AG09319 (cell line): ENCODE data around the gene TOP2B.

ENCODE experiments used
- DNase-seq: peaks from one replicate; pipeline ENCODE4 v3.0.0-alpha.2; 2010; ENCODE audit warnings: low read depth; ENCODE audit errors: extremely low read depth
- TF ChIP-seq, protein P1 (sequence below): IDR thresholded peaks from 2 replicates; pipeline ENCODE4 v1.5.1; 2011; ENCODE audit warnings: low read depth, mild to moderate bottlenecking, inconsistent platforms, low read length, moderate library complexity

TOP2B gene

DNA sequence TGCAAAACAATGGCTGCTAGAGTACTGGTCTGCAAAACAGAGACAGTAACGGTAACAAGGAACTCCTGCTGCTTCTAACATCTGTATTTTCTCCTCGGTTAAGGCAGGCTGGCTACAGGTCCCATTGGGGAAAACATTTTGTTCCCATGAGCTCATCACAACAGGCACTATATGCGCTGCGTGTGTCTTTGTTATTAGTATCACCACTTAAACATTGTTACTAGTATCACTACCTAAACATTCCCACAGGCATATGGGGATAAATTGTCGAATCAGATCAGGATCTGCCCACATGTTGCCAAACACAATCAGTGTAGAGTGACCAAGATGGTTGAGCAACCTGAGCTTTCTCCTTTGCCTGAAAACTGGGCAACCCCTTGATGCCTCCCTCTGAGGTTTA is 77.2 kb downstream of the TOP2B start:
- TF ChIP-seq, protein P1, sequence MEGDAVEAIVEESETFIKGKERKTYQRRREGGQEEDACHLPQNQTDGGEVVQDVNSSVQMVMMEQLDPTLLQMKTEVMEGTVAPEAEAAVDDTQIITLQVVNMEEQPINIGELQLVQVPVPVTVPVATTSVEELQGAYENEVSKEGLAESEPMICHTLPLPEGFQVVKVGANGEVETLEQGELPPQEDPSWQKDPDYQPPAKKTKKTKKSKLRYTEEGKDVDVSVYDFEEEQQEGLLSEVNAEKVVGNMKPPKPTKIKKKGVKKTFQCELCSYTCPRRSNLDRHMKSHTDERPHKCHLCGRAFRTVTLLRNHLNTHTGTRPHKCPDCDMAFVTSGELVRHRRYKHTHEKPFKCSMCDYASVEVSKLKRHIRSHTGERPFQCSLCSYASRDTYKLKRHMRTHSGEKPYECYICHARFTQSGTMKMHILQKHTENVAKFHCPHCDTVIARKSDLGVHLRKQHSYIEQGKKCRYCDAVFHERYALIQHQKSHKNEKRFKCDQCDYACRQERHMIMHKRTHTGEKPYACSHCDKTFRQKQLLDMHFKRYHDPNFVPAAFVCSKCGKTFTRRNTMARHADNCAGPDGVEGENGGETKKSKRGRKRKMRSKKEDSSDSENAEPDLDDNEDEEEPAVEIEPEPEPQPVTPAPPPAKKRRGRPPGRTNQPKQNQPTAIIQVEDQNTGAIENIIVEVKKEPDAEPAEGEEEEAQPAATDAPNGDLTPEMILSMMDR = no peak
- no peak for DNase-seq

- TF ChIP-seq, protein P1 = no peak
- DNase-seq = no peak
These were observed 77.6 kb downstream of the TOP2B start for GRCh38 chr3:25587094-25587493.

- no peak for DNase-seq
- TF ChIP-seq, protein P1 = no peak
These were observed 78.2 kb downstream of the TOP2B start for GRCh38 chr3:25586553-25586952.

- TF ChIP-seq, protein P1 = no peak
- no peak for DNase-seq
These were observed 78.6 kb downstream of the TOP2B start for GRCh38 chr3:25586167-25586505.

DNA sequence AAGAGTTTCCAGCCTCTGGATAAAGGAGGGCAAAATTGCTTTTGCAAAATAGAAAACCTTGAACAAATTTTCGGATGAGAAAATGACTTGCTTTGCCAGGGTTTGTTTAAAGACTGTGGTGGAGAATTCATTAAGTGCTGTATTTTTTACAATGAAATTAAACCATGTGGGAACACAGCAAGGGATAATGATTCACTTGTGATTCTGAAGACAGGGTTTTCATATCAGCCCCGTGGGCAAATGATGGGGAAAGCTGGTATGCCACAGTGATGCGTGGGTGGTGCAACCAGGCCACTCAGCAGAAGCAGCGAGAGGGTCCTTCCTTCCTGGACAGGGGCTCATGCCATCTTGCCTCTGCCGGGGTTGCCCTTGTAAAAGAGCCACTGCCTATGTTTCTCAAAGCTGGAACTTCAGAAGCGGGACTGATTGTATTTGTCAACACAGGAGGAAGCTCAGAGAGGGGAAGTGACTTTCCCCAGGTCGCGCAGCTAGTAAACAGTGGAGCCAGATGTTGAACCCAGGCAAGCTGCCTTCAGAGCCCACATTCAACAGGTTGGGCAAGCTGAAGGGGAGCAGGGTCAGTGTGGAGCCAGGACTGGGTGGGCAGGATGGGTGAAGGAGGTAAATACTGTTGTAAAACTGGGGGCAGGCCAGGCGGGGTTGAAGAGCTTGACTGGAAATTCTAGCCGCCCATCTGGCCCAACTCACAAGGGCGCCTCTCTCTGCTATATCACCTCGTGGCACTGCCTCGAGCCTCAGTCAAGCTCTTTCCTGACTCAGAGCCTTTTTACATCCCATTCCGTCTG is 79.1 kb downstream of the TOP2B start:
- DNase-seq = no peak
- TF ChIP-seq, protein P1 = no peak

DNA sequence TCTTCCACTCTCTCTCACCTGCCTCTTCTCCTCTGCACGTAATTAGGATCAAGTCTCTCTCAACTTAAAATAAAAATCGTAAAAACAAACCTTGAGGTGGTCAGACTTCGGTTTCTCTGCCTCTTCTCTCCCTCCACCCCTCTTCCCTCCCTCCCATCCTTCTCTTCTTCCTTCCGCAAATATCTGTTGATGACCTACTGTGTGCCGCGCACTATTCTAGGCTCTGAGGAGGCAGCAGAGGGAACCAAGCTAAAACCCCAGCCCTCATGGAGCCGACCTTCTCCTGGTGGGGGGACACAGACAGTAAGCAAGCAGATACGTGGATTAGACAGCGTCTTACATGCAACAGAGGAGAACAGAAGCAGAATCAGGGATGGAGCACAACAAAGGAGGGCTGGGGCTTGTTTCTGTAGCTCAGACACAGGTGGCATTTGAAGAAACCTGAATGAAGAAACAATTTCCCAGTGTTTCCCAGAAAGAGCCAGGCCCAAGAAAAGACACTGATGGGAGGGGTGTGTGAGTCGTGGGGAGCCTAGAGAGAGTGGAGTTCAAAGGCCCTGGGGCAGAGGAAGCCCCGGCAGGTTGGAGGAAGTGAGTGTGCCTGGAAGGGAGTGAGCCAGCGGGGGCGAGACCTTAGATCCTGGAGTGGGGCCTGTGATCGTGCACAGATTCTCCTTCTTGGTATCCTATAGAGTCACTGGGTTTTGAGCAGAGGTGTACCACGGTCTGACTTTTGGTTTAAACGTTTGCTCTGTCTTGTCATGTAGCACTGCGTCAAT is 80.5 kb downstream of the TOP2B start:
- DNase-seq = no peak
- TF ChIP-seq, protein P1 = no peak

GRCh38 chr3:25583343-25583742 is 81.4 kb downstream of the TOP2B start:
- TF ChIP-seq, protein P1 = no peak
- no peak for DNase-seq
